ENCODE results near the gene PDE6H. TPM values are rescaled to one million over a fixed set of nuclear protein-coding genes. Genes with fewer than 3 reads are reported as not detected.
A peak's percentile ranks its signal among the peaks of the same experiment; 100 is the strongest.

The PDE6H gene
- total and polyA plus RNA-seq, 2 of the 8 experiments (the other 6 are each of a cell fraction or from before 2014, with no cell fraction given): not detected

DNA sequence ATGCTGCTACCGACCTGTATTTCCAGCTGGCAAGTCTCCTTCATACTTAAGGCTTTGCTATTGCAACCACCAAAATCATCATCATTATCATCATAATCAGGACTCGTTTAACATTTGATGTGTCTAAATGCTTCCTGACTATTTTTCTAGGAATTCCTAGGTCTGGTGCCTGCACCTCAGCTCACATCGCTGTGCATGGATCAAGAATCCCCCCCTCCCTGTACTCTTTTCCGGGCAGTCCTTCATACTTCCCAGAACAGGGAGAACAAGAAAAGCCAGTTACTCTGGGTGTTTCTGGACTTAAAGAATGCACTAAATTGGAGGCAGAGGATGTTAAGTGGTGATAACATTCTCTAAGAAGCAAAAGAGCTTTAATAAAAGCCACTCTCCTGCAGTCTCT is 43.9 kb upstream of the PDE6H start:
- no peak overlapping the region for H3K9ac ChIP-seq (replicated peaks in 1 of 4; ENCODE audit: extremely low read depth in 1 of 4, low read depth in 3 of 4, low read length in 3 of 4)

More for the DNA sequence above, 43.9 kb upstream of the PDE6H start:
- TF ChIP-seq, protein P1, sequence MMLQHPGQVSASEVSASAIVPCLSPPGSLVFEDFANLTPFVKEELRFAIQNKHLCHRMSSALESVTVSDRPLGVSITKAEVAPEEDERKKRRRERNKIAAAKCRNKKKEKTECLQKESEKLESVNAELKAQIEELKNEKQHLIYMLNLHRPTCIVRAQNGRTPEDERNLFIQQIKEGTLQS (IDR thresholded peaks at IDR 0.05; ENCODE audit: insufficient read depth, low read depth, low read length): no peak
- TF ChIP-seq SP1 (IDR thresholded peaks at IDR 0.05; ENCODE audit: low read depth, low read length) (peak; percentile 78; the same call in 1 of the 2 replicates), CHD1 (IDR thresholded peaks at IDR 0.05; ENCODE audit: low read depth, low read length) (no peak), ASH2L (IDR thresholded peaks at IDR 0.05; ENCODE audit: low read length) (peak; percentile 66)
- Histone ChIP-seq H4K5ac (ENCODE audit: insufficient read length, low read depth, low read length) (no peak overlapping the region), H4K91ac (replicated peaks; ENCODE audit: insufficient read length, low read length) (no peak overlapping the region), H2BK20ac (ENCODE audit: low read length) (no peak overlapping the region), H2AFZ (ENCODE audit: low read length) (0 out of 2 replicates have a peak overlapping the region, but pooled peaks have one; percentile 21), H3K14ac (ENCODE audit: insufficient read length) (no peak overlapping the region), H4K20me1 (replicated peaks in 1 of 2; ENCODE audit: control insufficient read depth in 1 of 2, insufficient read depth in 2 of 2, low read length in 2 of 2) (no peaks in the 10 kb centered on the region), H2AK5ac (ENCODE audit: low read depth, low read length) (no peak overlapping the region), H3K27me3 (replicated peaks in 1 of 4; ENCODE audit: control insufficient read depth in 3 of 4, extremely low read depth in 1 of 4, insufficient read depth in 3 of 4, low read length in 3 of 4) (no peaks in the 10 kb centered on the region), H3K36me3 (ENCODE audit: control insufficient read depth in 2 of 4, insufficient read depth in 4 of 4, low read length in 3 of 4) (no peaks in the 10 kb centered on the region), H3K23ac (ENCODE audit: insufficient read length) (no peak overlapping the region), H2BK5ac (ENCODE audit: low read depth, low read length) (no peak overlapping the region), H3K9me3 (ENCODE audit: insufficient read depth in 2 of 2, low read depth in 1 of 2, low read length in 1 of 2) (no peaks in the 10 kb centered on the region), H2BK15ac (ENCODE audit: low read length) (no peak overlapping the region), H2BK12ac (ENCODE audit: low read depth, low read length) (no peak overlapping the region), H3K23me2 (ENCODE audit: low read depth, low read length) (peaks cover 2% of the 10 kb centered on the region; the same call in 1 of the 2 replicates), H3K56ac (replicated peaks; ENCODE audit: insufficient read length, low read depth, low read length) (no peak overlapping the region), H4K8ac (ENCODE audit: extremely low read depth, insufficient read depth, low read length) (no peak overlapping the region), H3K4me2 (ENCODE audit: insufficient read depth in 1 of 2, low read depth in 2 of 2, low read length in 2 of 2) (peak overlapping the region; percentile 32 to 40; a peak in 2 of 4 replicates), H3K4me1 (replicated peaks in 1 of 4; ENCODE audit: control insufficient read depth in 3 of 4, insufficient read depth in 4 of 4, low read length in 3 of 4) (no peaks in the 10 kb centered on the region), H3K18ac (ENCODE audit: extremely low read depth, low read length) (no peak overlapping the region), H3K27ac (ENCODE audit: low read depth, low read length) (no peak overlapping the region), H3K79me2 (ENCODE audit: control insufficient read depth in 1 of 2, insufficient read depth in 2 of 2, low read length in 2 of 2) (no peaks in the 10 kb centered on the region), H3K79me1 (ENCODE audit: low read depth, low read length) (no peaks in the 10 kb centered on the region), H3K4me3 (ENCODE audit: extremely low read depth in 1 of 4, insufficient read depth in 2 of 4, low read depth in 3 of 4, low read length in 4 of 4) (no peak overlapping the region), H3K4ac (replicated peaks; ENCODE audit: insufficient read length, low read depth, low read length) (no peak overlapping the region), H2BK120ac (replicated peaks; ENCODE audit: low read depth, low read length) (no peak overlapping the region)
- FAIRE-seq (no peak), DNase-seq (ENCODE audit: low read depth in 1 of 2, low spot score in 2 of 2) (no peak)
- POLR2A ChIA-PET (ENCODE audit: partially characterized antibody): interaction anchor here (0.9 kb wide), 1 partner anchor 20 kb away, joined by 4 read pairs; no protein-coding TSS in a partner anchor
- CTCF ChIA-PET (ENCODE audit: partially characterized antibody): interaction anchor here (1.0 to 2.2 kb wide), 2 partner anchors 10 to 14 kb away, joined by 3 to 9 read pairs; partner anchors contain the start of gene ERP27
- WGBS, 2 experiments (ENCODE audit: extremely low coverage in 1 of 2, insufficient coverage in 1 of 2, insufficient read length in 1 of 2, insufficient replicate concordance in 2 of 2, low coverage in 1 of 2, low lambda C conversion rate in 2 of 2, missing lambda C conversion rate in 1 of 2): 55% methylated on average over 4 of the region's 4 CpGs; no CpG with 5 or more reads in 1 of the 2 experiments

All from H1 (cell line).